Activated T-helper 1 cell treated with anti-CD3 and anti-CD28 coated beads, Interleukin-2, amount 50 U/mL, for 16 hours (primary cell): ENCODE data around the gene SLC47A2.
"Not testable (repeated sequence)": the region's sequence is repeated elsewhere in the genome, so short reads cannot be mapped to it uniquely, and the experiment has no call there.

ENCODE experiments used
- DNase-seq, 2 donors: peaks; one replicate each; pipeline ENCODE4 v3.0.0-alpha.2; 2020; ENCODE audit warnings: low read depth in 1 of 2, low spot score in 1 of 2

SLC47A2 gene, protein sequence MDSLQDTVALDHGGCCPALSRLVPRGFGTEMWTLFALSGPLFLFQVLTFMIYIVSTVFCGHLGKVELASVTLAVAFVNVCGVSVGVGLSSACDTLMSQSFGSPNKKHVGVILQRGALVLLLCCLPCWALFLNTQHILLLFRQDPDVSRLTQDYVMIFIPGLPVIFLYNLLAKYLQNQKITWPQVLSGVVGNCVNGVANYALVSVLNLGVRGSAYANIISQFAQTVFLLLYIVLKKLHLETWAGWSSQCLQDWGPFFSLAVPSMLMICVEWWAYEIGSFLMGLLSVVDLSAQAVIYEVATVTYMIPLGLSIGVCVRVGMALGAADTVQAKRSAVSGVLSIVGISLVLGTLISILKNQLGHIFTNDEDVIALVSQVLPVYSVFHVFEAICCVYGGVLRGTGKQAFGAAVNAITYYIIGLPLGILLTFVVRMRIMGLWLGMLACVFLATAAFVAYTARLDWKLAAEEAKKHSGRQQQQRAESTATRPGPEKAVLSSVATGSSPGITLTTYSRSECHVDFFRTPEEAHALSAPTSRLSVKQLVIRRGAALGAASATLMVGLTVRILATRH

DNA sequence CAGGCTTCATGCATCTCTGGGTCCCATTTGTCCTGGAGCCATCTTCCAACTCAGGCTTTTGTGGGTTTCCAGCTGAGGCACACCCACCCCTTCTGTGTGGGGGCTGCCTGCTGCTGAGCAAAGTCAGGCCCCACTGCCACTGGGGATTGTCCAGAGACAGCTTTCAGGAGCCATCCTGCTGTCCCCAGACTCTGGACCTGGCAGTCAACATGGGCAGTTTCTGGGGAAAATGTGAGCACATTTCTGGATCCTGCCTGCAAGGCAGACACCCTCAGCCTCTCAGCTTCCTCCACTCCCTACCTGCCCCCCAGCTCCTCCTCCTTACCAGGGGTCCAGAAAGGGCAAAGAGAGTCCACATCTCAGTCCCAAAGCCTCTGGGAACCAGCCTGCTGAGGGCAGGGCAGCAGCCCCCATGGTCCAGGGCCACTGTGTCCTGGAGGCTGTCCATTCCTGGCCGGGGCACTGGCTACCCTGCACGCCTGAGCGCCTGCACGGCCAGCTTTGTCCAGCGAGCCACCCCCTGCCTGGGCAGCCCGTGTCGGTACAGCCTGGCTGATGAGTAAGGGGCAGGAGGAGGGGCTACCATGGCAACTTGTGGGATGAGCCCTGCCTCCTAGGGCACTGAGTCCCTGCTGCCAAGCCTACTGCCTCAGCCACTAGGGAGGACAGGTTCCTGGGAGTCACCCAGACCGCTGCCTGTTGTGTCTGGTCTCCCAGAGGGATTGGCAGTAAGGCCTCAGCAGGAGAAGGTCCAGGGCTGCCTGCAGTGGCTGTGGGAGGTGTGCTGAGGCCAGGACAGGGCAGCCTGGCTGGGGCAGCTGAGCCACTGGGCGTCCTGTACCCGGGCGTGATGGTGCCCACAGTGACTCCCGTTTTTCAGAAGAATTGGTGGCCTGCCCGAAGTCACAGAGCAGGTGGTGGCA is at the start of gene SLC47A2:
SLC47A2 (minus strand) TSS at position 477 of the 923 bp plus-strand sequence; CDS start at position 448, 29 bp downstream.
- DNase-seq, result no peak

DNA sequence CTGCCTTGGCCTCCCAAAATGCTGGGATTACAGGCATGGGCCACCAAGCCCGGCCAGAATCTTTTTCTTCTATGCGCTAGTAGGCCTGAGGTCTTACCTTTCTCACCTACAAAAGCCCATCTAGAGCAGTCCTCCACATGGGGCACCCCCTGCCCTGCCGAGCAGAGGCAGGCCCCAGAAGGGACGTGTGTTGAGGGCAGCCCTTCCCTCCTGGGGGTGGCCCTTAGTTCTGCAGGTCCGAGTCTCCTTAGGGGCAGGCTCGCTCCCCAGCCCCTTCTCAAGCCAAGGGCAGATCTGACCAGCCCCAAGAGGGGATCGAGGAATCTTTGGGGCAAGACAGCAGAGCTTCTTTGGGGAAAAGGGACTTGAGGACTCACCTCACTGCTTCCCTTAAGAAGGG is 49.6 kb upstream of the SLC47A2 start:
- no peak for DNase-seq

- not testable (repeated sequence) for DNase-seq
Observed at GRCh38 chr17:19763991-19764390, 47.6 kb upstream of the SLC47A2 start.

DNA sequence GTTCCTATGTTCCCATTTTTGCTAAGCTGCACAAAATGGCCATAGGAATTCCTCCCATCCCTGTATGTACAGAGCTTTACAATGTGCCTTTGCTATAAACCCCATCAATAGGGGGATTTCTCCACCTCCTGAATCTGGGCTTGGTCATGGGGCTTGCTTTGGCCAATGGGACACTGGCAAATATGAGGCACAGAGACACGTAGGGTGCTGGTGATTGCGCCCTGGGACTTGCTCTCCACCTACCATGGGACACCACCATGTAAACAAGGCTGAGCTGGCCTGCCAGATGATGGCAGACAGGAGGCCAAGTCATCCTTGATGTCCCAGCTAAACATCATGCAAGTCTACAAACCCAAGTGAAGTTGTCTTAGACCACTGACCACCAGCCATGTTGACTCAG is 47.0 kb upstream of the SLC47A2 start:
- DNase-seq, result no peak

DNA sequence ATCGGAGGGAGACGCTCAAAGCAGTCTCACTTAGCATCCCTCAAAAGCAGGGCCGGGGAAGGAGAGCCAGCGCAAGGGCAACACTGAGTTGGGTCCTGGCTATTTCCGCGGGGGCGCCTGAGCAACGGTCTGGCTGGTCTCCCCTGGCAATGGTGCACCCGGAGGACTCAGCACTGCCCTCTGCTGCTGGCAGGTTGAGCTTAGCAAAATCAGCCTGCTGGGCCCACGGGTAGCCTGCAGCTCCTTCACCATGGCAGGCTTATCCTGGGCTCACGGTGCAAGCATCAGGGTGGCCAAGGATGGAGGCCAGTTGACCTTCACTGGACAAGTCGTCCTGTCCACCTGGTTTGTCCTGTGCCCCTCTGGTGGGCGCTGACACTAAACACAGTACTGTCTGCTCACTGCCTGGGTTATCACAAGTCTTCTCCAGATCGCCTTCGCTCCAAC is 46.2 kb upstream of the SLC47A2 start:
- DNase-seq, result peak; percentile 31 to 50

- no peak for DNase-seq
Observed at GRCh38 chr17:19760746-19761145, 44.4 kb upstream of the SLC47A2 start.

- no peak for DNase-seq
Observed at GRCh38 chr17:19759568-19760549, 43.5 kb upstream of the SLC47A2 start.

GRCh38 chr17:19757536-19758180 is 41.3 kb upstream of the SLC47A2 start:
- DNase-seq, result no peak

DNA sequence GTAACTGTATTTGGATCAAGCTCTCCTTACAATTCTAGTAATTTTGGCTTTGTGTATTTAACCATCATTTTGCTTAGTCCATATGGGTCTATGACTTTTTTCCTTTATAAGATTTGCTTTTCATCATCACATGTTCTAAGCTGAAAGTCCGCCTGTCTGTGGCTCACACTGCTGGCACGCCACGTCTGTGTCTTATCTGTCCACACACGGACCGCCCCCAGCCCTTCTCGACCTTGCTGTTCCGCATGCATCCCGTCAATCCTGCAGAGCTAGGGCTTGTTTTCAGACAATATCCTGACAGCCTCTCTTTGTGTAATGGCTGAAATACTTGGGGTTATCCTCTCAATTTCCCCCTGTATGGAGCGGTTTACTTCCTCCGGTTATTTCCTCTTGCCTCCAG is 40.2 kb upstream of the SLC47A2 start:
- DNase-seq, result no peak

DNA sequence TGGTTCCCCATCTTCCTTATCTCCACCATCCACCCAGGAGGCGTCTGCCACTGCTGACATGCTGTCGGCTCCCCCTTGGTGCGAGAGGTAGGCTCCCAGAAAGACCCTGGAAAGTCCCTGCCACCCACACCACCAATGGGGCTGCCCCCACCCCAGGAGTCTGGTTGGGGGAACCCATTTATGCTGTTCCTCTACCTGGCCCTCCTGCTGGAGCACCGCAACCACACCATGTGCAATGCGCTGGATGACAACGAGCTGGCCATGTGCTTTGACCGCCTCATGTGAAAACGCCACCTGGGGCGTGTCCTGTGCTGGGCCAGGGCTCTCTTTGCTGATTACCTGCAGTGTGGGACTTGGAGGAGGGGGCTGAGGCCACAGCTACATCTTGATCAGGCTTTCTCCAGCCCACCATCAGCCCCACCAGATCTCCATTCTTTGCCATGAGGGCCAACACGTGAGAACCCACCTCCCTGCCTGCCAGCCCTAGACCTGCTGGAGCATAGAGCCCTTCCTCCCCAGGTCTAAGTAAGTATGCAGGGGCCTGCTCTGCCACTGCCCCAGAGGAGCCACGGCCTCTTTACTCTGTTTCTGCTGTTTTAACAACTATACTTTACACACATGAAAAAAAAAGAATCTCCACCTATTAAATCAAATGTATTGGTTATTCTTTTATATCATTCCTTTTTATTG is 39.6 kb upstream of the SLC47A2 start:
- no peak for DNase-seq

GRCh38 chr17:19755392-19755791 is 39.0 kb upstream of the SLC47A2 start:
- DNase-seq, result no peak

GRCh38 chr17:19753661-19754463 is 37.5 kb upstream of the SLC47A2 start:
- no peak for DNase-seq

DNA sequence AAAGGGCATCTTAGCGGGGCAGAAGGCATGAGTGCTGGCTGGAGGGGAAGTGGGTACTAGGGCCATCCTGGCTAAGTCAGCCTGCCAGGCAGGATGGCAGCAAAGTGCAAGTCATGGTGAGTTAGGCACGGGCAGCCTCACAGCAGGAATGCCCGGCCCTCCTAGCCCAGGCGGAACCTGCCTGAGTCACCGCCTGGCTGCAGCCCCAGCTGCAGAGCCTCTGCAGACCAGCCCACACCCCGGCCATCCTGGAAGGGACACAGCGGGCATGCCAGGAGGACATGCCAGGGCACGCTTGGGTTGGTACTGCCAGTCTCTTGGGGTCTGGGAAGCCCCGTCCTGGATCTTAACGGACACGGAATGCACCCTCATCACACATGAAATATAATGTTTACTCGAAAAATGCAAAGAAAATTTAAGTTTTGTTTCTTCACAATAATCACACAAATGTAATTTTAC is 36.7 kb upstream of the SLC47A2 start:
- no peak for DNase-seq

DNA sequence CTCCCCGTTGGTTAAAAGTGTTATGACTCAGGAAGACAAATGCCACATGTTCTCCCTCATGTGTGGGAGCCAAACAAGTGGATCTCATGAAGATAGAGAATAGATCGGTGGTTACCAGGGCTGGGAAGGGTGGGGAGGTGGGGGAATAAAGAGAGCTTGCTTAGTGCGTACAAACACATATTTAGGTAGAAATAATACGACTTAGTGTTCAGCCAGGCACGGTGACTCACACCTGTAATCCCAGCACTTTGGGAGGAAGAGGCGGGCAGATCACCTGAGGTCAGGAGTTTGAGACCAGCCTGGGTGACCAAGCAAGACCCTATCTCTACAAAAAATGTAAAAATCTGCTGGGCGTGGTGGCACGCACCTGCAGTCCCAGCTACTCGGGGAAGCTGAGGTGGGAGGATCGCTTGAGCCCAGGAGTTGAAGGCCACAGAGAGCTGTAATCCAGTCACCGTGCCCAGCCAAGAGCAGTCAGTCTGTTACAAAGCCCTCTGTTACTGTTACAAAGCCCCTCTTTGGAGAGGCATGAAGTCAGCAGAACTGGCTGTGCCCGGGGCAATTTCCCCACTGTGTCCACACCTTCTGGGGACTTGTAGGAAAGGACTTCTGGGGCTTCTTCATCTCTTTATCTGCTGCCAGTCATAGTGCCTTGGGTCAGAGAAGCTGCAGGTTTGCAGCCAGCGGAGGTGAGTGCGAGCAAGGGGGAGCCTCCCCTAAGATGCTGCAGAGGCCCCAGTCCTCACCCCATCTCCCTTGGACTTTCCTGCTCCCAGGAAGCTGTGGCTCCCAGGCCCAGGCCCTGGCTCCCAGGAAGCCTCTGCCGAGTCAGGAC is 36.0 kb upstream of the SLC47A2 start:
- DNase-seq, result no peak

- no peak for DNase-seq
Observed at GRCh38 chr17:19750835-19751234, 34.5 kb upstream of the SLC47A2 start.

DNA sequence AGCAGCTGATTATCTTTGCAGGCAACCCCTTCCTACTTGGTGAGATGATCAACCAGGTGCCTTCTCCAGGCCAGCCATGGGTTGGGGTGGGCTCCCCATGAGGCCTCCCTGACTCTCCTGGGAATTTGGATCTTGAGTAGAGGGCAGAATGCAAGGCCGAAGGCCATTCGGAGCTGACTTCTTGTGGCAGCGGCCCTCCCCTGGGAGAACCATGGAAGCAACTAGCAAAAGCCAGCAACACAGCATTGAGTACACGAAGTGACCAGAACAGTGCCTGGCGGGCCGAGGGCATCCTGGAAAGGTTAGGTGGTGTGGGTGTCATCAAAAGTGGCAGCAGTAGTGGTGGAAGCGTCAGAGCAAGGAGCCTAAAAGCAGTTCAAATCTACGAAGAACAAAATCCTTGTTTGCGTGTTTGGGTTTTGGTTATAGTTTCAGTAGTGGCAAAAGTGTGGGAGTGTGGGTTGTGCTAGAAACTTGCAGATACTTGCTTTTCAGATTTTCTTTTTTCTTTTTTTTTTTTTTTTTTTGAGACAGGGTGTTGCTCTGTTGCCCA is 33.7 kb upstream of the SLC47A2 start:
- no peak for DNase-seq

DNA sequence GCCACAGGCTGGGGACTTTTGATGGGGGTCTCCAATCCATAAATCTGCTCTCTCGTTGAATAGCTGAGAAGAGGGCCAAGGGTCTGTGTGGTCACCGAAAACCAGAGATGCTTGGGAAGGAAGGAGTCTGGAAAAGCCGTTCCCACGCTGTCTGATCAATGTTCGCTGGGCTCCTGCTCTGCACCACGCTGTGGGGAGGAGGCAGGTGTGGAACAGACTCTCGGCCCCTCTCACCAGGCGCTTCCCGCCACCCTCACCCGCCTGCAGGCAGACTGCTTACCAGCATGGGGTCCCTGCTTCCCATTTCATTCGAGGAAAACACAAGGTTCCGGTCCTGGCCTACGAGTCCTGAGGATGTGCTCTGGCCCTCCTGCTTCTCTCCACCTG is 32.4 kb upstream of the SLC47A2 start:
- no peak for DNase-seq
